GM19438 (cell line): ENCODE results near the gene MYOG.

Source experiments
- ATAC-seq: cut with Tn5 transposase; IDR thresholded peaks from one replicate; pipeline ENCODE4 v1.9.1; 2021; ENCODE audit warnings: low read depth; ENCODE audit not compliant: unreplicated experiment

MYOG gene

GRCh38 chr1:203091199-203091477 is 5.3 kb upstream of the MYOG start:
- no peak for ATAC-seq

DNA sequence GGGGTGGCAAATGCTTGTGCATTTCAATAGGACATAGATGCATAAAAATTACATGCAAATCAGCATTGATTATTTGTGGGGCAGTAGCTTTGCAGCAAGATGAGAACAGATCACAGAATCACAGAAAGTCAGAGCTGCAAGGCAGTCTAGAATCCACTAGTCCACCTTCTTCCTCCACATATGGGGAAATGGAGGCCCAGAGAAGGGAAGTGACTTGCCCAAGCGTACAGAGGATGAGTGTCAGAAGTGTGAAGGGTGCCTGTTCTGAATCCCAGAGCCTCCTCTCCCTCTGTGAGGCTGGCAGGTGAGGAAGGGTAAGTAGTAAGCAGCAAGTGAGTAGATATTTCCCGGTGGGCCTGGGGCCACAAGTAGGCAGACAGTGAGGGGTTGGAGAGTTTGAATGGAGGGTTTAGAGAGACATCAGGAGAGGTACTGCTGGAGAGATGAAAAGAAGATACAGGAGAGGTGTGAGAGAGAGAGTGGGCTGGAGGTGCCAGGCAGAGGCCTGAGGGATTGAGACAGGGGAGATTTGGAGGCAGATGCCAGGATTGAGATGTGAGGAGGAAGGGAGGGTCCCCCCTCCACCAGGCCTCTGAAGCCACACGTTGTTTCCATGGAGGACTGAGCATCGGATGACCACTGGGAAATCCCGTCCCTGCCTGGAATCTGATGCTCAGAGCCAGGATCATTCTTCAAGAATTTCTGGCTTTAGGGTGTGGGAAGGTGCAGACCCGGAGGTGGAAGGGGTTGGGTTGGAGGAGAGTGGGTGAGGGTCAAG is 4.8 kb upstream of the MYOG start:
- ATAC-seq: no peak

GRCh38 chr1:203089651-203090045 is 3.8 kb upstream of the MYOG start:
- ATAC-seq: no peak

DNA sequence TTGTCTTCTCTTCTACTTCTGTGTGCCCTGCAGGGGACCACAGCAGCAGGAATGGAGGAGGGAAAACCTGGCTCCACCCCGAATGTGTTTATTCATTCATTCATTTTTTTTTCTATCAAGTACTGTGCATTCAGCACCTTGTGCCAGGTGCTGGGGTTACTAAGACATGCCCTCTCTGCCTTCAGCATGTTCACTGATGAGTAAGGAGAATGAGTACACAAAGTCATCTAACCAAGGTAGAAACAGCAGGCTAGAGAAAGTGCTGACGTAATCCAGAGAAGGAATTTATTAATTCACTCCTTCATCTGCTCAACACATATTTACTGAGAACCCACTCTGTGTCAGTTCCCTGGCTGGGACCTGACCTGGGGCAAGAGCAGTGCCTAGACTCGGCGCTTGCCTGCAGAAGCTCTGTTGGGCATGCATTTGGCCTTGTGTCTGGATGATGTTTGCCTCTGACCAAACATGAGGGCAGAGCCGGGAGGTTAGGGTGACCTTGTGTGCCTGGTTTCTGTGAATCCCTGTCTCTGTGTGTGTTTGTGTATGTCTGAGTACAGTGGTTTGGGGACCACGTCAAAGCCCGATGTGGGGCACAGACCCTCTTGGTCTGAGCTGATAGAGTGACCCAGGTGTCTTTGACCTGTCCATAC is 3.3 kb upstream of the MYOG start:
- ATAC-seq: no peak

DNA sequence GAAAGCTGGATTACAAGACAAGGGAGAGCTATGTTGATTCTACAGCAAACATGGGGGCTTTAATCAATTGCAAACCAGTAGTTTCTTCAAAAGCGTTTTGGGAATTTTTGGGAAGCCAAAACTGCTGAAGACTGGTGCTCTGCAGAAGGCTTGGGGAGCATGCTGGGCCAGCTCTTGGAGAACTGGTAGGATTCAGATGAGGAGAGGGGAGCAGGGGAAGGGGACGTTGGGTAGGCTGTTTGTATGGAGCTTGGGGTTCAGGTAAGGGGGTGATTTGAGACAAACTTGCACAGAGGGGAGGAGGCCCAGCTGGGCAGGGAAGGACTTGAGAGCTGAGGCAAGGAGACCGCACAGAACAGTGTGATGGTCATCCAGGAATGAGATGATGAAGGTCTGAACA is 2.6 kb upstream of the MYOG start:
- no peak for ATAC-seq

- ATAC-seq: no peak
Observed at GRCh38 chr1:203086992-203087763, 1.4 kb upstream of the MYOG start.

DNA sequence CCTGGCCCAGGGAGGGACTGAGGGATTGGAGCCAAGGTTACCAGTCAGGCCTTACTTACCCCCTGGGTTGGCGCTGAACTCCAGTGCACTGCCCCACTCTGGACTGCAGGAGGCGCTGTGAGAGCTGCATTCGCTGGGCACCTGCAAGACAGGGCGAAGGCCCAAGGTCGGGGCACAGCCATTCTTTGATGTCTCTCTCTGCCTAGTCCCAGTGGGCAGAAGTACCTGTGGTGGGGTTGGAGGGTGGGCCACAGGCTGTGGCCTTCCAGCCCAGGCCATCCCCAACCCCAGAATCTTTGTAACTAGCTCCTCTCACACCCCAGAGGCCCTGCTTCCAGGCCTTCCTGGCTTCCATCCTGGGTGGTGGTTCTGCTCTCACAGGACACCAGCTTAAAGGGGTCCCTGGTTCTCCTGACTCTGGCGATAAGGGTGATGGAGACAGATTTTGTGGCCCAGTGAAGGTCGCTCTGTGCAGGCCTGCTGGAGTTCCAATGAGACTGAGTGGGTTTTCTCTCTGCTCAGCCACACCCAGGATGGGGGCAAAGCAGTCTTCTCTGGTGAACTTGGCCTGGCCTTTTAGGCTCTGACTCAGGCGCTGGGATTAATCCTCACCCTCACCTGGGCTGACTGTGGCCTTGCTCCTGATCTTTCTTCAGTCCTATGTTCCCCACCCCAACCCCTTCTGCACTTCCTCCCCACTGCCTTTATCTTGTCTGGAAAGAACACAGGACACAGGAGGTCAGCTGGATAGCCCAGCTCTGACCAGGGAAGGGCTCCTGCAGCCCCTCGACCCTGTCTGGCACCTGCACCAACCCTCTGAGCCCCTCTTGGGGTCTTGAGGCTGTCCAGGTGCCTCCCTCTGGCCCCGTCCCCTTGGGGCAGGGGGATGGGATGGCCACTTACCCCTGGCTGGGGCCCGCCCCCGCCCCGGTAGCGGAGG is 954 bp downstream of the MYOG start:
- ATAC-seq: no peak

DNA sequence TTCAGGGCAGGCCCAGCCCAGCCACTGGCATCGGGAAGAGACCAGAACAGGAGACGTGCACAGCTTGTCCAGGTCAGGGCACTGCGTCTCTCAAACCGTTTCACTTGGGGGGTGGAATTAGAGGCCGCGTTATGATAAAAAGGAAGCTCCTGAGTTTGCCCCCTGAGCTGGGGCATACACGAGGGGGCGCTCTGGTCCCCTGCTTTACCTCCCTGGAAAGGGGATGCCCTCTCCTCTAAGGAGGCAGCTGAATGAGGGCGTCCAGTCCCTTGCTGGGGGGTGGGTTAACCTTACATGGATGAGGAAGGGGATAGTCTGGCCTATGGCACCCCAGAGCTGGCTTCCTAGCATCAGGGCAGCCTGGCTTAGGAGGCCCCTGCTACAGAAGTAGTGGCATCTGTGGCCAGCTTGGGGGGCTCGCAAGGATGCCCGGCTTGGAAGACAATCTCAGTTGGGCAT is 2.3 kb downstream of the MYOG start:
- ATAC-seq: no peak

DNA sequence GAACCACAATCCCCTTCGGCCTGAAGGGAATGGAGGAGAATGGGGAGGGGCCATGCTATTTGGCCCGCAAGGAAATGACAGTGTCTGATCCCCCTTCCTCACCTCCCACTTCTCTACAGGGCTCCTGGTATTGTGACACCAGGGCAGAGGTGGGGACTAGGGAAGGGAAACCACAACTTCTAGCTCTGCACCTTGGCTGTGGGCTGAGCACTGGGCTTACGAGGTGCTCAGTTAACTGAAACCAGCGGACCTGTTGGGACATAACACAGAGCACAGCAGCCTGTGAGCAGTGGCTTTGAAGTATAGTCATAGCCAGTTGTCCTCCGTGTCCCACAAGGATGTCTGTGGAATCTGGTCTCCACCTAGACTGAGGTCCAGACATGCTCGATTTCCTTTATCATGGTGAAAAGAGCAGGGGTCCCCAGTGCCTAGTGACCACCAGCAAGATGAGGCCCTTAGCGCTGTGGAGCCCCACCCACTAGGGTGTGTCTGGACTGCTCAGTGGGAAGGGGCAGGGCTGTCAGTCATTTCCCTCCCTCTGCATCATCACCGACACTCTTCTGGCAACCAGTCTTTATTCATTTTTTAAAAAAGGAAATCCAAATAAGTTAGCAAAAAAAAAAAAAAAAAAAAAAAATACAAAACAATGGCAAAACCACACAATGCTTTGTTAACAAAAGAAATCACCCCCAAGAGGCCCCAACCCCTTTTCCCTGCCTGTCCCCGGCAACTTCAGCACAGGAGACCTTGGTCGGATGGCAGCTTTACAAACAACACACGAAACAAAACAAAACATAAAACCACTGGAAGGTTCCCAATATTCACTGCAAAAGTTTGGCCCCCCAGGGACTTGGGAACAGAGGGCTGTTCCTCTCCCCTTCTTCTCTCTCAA is 3.0 kb downstream of the MYOG start:
- ATAC-seq: no peak

- no peak for ATAC-seq
Observed at GRCh38 chr1:203082231-203082505, 3.6 kb downstream of the MYOG start.

DNA sequence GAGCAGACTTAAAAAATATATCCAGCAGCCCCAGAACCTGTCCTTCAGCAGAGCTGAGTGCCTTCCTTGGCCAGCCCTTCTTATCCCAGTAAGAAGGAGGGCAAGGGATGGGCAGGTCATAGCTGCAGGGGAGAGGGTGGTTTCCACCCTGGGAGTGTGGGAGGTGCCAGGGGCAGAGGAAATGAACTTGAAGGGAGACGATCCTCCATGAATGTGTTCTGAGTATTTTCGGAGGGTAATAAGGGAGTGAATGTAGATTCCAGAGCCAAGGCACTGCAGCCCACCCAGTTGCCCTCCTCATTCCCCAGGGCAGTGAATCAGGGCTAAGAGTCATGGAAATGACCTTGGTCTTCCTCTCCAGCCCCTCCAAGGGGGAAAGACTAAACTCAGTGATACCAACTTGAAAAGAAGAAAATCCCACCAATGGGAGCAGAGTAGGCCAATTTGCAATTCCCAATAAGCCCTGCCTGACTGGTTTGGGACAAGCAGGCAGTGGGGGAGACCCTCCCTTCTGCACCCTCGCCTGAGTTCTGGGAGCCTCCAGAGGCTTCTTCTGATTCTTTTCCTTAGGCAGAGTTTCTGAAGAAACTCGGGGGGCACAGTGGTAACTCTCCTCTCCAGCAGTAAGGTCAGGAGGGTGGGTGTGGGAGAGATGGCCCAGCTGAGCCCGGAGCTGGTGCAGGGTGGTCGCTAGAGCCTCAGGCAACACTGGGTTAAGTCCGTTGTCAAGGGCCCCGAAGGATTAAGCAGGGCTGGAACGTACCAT is 4.2 kb downstream of the MYOG start:
- ATAC-seq: no peak

DNA sequence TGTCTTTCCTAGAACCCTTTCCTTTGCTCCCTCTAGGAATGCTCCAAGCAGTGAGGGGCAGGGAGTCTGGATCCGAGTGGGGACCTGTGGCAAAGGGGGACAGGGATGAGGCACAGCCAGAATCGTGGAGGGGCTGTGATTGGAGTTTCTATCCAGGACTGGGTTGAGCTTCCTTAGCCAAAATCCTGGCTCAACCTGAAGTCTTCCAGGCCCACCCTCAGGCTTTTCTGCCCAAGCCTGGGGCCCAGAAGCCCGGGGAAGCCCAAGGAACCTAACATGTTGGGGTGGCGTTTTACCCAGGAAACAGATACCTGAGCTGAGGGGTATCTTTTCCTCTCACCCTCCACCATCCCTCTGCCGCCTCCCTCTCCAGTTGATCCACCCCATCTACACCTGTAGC is 5.4 kb downstream of the MYOG start:
- ATAC-seq: no peak

- ATAC-seq: no peak
Observed at GRCh38 chr1:203078478-203078877, 7.3 kb downstream of the MYOG start.

- no peak for ATAC-seq
Observed at GRCh38 chr1:203077956-203078355, 7.9 kb downstream of the MYOG start.

GRCh38 chr1:203077367-203077766 is 8.4 kb downstream of the MYOG start:
- ATAC-seq: no peak

GRCh38 chr1:203076031-203076511 is 9.7 kb downstream of the MYOG start:
- ATAC-seq: no peak

- no peak for ATAC-seq
Observed at GRCh38 chr1:203075236-203076030, 10.4 kb downstream of the MYOG start.

DNA sequence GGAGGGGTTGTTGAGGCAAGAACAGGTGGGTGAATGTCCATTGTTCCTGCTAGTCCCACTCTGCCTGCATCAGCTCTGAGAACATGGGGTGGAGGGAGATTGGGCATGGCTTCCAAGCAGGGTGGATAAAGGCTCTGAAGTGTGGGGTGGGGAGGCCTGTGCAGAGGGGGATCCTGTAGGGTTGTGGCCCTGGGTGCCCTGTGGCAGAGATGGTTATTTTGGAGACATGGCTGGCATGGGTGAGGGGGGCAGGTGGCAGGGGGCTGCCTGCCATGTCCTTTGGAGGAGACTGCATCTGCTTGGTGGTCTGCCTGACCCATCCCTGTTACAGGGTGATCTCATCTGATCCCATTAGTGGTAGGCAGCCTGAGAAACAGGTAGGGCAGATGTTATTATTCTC is 11.2 kb downstream of the MYOG start:
- no peak for ATAC-seq
